H9 (cell line): ENCODE data around the gene SFMBT2. TPM values are rescaled to one million over a fixed set of nuclear protein-coding genes. Genes with fewer than 3 reads are reported as not detected.

ENCODE experiments used
- DNase-seq: peaks from one replicate; pipeline ENCODE4 v3.0.0-alpha.2; 2017
- H2AFZ ChIP-seq: one replicate; pipeline ENCODE4 v1.6.1; 2013; ENCODE audit warnings: mild to moderate bottlenecking, low read length, control low read depth, moderate library complexity
- H2AK5ac ChIP-seq: 2 replicates; pipeline ENCODE4 v1.6.1; 2013; ENCODE audit warnings: low read length, control low read depth, mixed read lengths; ENCODE audit not compliant: insufficient read length
- H2BK120ac ChIP-seq: one replicate; pipeline ENCODE4 v1.6.1; 2013; ENCODE audit warnings: low read depth, mild to moderate bottlenecking, low read length, control low read depth, inconsistent platforms; ENCODE audit not compliant: poor library complexity, severe bottlenecking
- H2BK12ac ChIP-seq: 2 replicates; pipeline ENCODE4 v1.6.1; 2013; ENCODE audit warnings: low read length, control low read depth, mixed read lengths, low read depth; ENCODE audit not compliant: insufficient read length
- H2BK15ac ChIP-seq: 2 replicates; pipeline ENCODE4 v1.6.1; 2013; ENCODE audit warnings: low read depth, low read length, control low read depth
- H2BK20ac ChIP-seq: one replicate; pipeline ENCODE4 v1.6.1; 2013; ENCODE audit warnings: low read depth, mild to moderate bottlenecking, low read length, control low read depth, inconsistent platforms; ENCODE audit not compliant: poor library complexity, severe bottlenecking
- H2BK5ac ChIP-seq: 2 replicates; pipeline ENCODE4 v1.6.1; 2013; ENCODE audit warnings: low read length, control low read depth, mixed read lengths; ENCODE audit not compliant: insufficient read length
- H3K14ac ChIP-seq: 2 replicates; pipeline ENCODE4 v1.6.1; 2013; ENCODE audit warnings: low read length, control low read depth; ENCODE audit not compliant: insufficient read depth
- H3K18ac ChIP-seq: 2 replicates; pipeline ENCODE4 v1.6.1; 2013; ENCODE audit warnings: low read depth, mild to moderate bottlenecking, mixed read lengths, low read length, control low read depth; ENCODE audit not compliant: insufficient read length
- H3K23ac ChIP-seq: 2 replicates; pipeline ENCODE4 v1.6.1; 2013; ENCODE audit warnings: low read length, control low read depth, mixed read lengths, low read depth; ENCODE audit not compliant: insufficient read length
- H3K23me2 ChIP-seq: 2 replicates; pipeline ENCODE4 v1.6.1; 2013; ENCODE audit warnings: low read depth, mild to moderate bottlenecking, mixed read lengths, low read length, control low read depth; ENCODE audit not compliant: insufficient read length, poor library complexity, severe bottlenecking
- H3K27ac ChIP-seq: 2 replicates; pipeline ENCODE4 v1.5.1; 2013; ENCODE audit warnings: low read length, control low read depth, mixed read lengths, low read depth; ENCODE audit not compliant: insufficient read length
- H3K27me3 ChIP-seq: 2 replicates; pipeline ENCODE4 v1.6.1; 2013; ENCODE audit warnings: low read length, control low read depth, inconsistent platforms; ENCODE audit not compliant: insufficient read depth
- H3K4ac ChIP-seq: 2 replicates; pipeline ENCODE4 v1.6.1; 2013; ENCODE audit warnings: low read depth, mild to moderate bottlenecking, control low read depth, inconsistent platforms, low read length, moderate library complexity
- H3K4me1 ChIP-seq: 2 replicates; pipeline ENCODE4 v1.6.1; 2013; ENCODE audit warnings: low read length, control low read depth, inconsistent platforms; ENCODE audit not compliant: insufficient read depth
- H3K4me2 ChIP-seq: 2 replicates; pipeline ENCODE4 v1.6.1; 2013; ENCODE audit warnings: low read length, control low read depth, mixed read lengths; ENCODE audit not compliant: insufficient read length, insufficient read depth
- H3K56ac ChIP-seq: 2 replicates; pipeline ENCODE4 v1.6.1; 2013; ENCODE audit warnings: low read depth, mild to moderate bottlenecking, mixed read lengths, low read length, control low read depth; ENCODE audit not compliant: insufficient read length
- H3K79me1 ChIP-seq: 2 replicates; pipeline ENCODE4 v1.6.1; 2013; ENCODE audit warnings: low read depth, mild to moderate bottlenecking, moderate library complexity, low read length, control low read depth, inconsistent platforms; ENCODE audit not compliant: insufficient read depth, poor library complexity, severe bottlenecking
- H3K79me2 ChIP-seq: 2 replicates; pipeline ENCODE4 v1.6.1; 2013; ENCODE audit warnings: low read length, control low read depth, inconsistent platforms; ENCODE audit not compliant: insufficient read depth
- H3K9ac ChIP-seq: 2 replicates; pipeline ENCODE4 v1.6.1; 2013; ENCODE audit warnings: low read length, control low read depth, mixed read lengths; ENCODE audit not compliant: insufficient read length; ENCODE audit errors: extremely low read depth
- H3K9me3 ChIP-seq: one replicate; pipeline ENCODE4 v1.6.1; 2013; ENCODE audit warnings: low read depth, low read length, inconsistent platforms; ENCODE audit not compliant: control insufficient read depth
- H3T11ph ChIP-seq: one replicate; pipeline ENCODE4 v1.6.1; 2013; ENCODE audit warnings: mild to moderate bottlenecking, low read length, control low read depth, inconsistent platforms
- H4K20me1 ChIP-seq: one replicate; pipeline ENCODE4 v1.6.1; 2013; ENCODE audit not compliant: control insufficient read depth, insufficient read length, insufficient read depth
- H4K5ac ChIP-seq: 2 replicates; pipeline ENCODE4 v1.6.1; 2013; ENCODE audit warnings: low read depth, mild to moderate bottlenecking, mixed read lengths, low read length, control low read depth; ENCODE audit not compliant: insufficient read length
- H4K8ac ChIP-seq: replicated peaks from 2 replicates; pipeline ENCODE4 v1.6.1; 2013; ENCODE audit warnings: low read length, control low read depth, mixed read lengths, low read depth; ENCODE audit not compliant: insufficient read length
- H4K91ac ChIP-seq: 2 replicates; pipeline ENCODE4 v1.6.1; 2013; ENCODE audit warnings: low read depth, mild to moderate bottlenecking, moderate library complexity, mixed read lengths, low read length, control low read depth; ENCODE audit not compliant: insufficient read length
- H3K27ac Mint-ChIP-seq, 3 experiments: 2 replicates in 2 of 3; 3 replicates in 1 of 3; pipeline ENCODE4 v1.8.0; 2020 to 2021; ENCODE audit warnings: mixed read lengths in 3 of 3, mild to moderate bottlenecking in 1 of 3, moderate library complexity in 1 of 3
- H3K27me3 Mint-ChIP-seq: 2 replicates; pipeline ENCODE4 v1.8.0; 2021; ENCODE audit warnings: low read depth, mild to moderate bottlenecking, moderate library complexity, mixed read lengths
- H3K36me3 Mint-ChIP-seq, 3 experiments: 2 replicates in 2 of 3; 3 replicates in 1 of 3; pipeline ENCODE4 v1.8.0; 2020 to 2021; ENCODE audit warnings: low read depth in 3 of 3, mixed read lengths in 3 of 3; ENCODE audit not compliant: insufficient read depth in 1 of 3
- H3K4me1 Mint-ChIP-seq, 2 experiments: 2 replicates each; pipeline ENCODE4 v1.8.0; 2020; ENCODE audit warnings: mixed read lengths in 2 of 2
- H3K4me3 Mint-ChIP-seq, 2 experiments: 2 replicates in 1 of 2; 3 replicates in 1 of 2; pipeline ENCODE4 v1.8.0; 2020 to 2021; ENCODE audit warnings: mild to moderate bottlenecking in 2 of 2, mixed read lengths in 2 of 2, moderate library complexity in 1 of 2
- H3K9me3 Mint-ChIP-seq, 2 experiments: 2 replicates in 1 of 2; 3 replicates in 1 of 2; pipeline ENCODE4 v1.8.0; 2020; ENCODE audit warnings: mild to moderate bottlenecking in 2 of 2, mixed read lengths in 2 of 2, moderate library complexity in 1 of 2
- WGBS: extraction: QIAGEN DNeasy Blood & Tissue Kit; methylation state at CpG from one replicate; pipeline ENCODE4 v1.1.7; 2013; ENCODE audit warnings: missing lambda C conversion rate, low lambda C conversion rate, mixed read lengths; ENCODE audit not compliant: insufficient read length; ENCODE audit errors: extremely low coverage; 5-methylcytosine and 5-hydroxymethylcytosine counted together
- total RNA-seq: library from RNA; stranded (reverse); gene quantifications from 2 replicates; pipeline ENCODE4 v1.2.1, GENCODE V29; 2021
- TF ChIP-seq, protein P1 (sequence below): fragments of 200-600 bp; sonication (generic); conservative IDR thresholded peaks from 3 replicates; pipeline ENCODE4 v1.8.0; 2021; ENCODE audit warnings: antibody characterized with exemption, mild to moderate bottlenecking

Gene SFMBT2
- total RNA-seq, 1 experiment from 2014 or later = 5.3 TPM

- Histone ChIP-seq H4K20me1 (no peaks in the 10 kb centered on the region), H3K4me1 (no peaks in the 10 kb centered on the region), H4K8ac (no peak overlapping the region), H2BK120ac (no peak overlapping the region), H2BK12ac (no peak overlapping the region), H3T11ph (no peak overlapping the region), H2BK20ac (no peak overlapping the region), H3K9ac (no peak overlapping the region), H2AFZ (no peak overlapping the region), H4K5ac (no peak overlapping the region), H3K27ac (no peak overlapping the region), H4K91ac (no peak overlapping the region), H3K27me3 (no peaks in the 10 kb centered on the region), H3K4me2 (no peak overlapping the region), H3K79me2 (no peaks in the 10 kb centered on the region), H3K56ac (no peak overlapping the region), H3K23me2 (no peaks in the 10 kb centered on the region), H3K14ac (no peak overlapping the region), H3K9me3 (no peaks in the 10 kb centered on the region), H3K79me1 (no peaks in the 10 kb centered on the region), H2AK5ac (no peak overlapping the region), H3K4ac (no peak overlapping the region), H3K23ac (no peak overlapping the region), H2BK5ac (no peak overlapping the region), H2BK15ac (no peak overlapping the region), H3K18ac (no peak overlapping the region)
- H3K4me3 Mint-ChIP-seq = no peak overlapping the region
- H3K36me3 Mint-ChIP-seq = peaks cover 0 to 3% (median 2%) of the 10 kb centered on the region in 3 experiments; a peak in 2 of 7 replicates
- 100% methylated on average over 2 of the region's 3 CpGs for WGBS
- no peak overlapping the region for H3K27ac Mint-ChIP-seq
- no peaks in the 10 kb centered on the region for H3K27me3 Mint-ChIP-seq
- H3K4me1 Mint-ChIP-seq = peaks cover 0 to 3% of the 10 kb centered on the region in 2 experiments; a peak in 2 of 4 replicates
- no peaks in the 10 kb centered on the region; a peak in 2 of 5 replicates for H3K9me3 Mint-ChIP-seq
- TF ChIP-seq, protein P1, sequence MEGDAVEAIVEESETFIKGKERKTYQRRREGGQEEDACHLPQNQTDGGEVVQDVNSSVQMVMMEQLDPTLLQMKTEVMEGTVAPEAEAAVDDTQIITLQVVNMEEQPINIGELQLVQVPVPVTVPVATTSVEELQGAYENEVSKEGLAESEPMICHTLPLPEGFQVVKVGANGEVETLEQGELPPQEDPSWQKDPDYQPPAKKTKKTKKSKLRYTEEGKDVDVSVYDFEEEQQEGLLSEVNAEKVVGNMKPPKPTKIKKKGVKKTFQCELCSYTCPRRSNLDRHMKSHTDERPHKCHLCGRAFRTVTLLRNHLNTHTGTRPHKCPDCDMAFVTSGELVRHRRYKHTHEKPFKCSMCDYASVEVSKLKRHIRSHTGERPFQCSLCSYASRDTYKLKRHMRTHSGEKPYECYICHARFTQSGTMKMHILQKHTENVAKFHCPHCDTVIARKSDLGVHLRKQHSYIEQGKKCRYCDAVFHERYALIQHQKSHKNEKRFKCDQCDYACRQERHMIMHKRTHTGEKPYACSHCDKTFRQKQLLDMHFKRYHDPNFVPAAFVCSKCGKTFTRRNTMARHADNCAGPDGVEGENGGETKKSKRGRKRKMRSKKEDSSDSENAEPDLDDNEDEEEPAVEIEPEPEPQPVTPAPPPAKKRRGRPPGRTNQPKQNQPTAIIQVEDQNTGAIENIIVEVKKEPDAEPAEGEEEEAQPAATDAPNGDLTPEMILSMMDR = no peak
- DNase-seq = no peak
Observed at GRCh38 chr10:7235376-7235775, 175.5 kb downstream of the SFMBT2 start.
